SH-SY5Y (cell line): ENCODE measurements around the gene TUBGCP3.

Experiments
- GATA2 ChIP-seq: IDR thresholded peaks from 2 replicates; pipeline ENCODE4 v1.6.1; 2011; ENCODE audit warnings: mild to moderate bottlenecking, low read depth, low read length
- GATA3 ChIP-seq: IDR thresholded peaks from 2 replicates; pipeline ENCODE4 v1.6.1; 2011; ENCODE audit warnings: low read depth, mild to moderate bottlenecking, low read length, moderate library complexity

- TF ChIP-seq GATA3 (no peak), GATA2 (no peak)
Observed at GRCh38 chr13:112626124-112626523, 38.2 kb upstream of the TUBGCP3 start.
